CD4-positive, alpha-beta T cell treated with Interleukin-21 for 1 hour (primary cell): ENCODE data around the gene CELF6.

ENCODE experiments used
- DNase-seq: peaks from one replicate; pipeline ENCODE4 v3.0.0-alpha.2; 2020

The CELF6 gene

DNA sequence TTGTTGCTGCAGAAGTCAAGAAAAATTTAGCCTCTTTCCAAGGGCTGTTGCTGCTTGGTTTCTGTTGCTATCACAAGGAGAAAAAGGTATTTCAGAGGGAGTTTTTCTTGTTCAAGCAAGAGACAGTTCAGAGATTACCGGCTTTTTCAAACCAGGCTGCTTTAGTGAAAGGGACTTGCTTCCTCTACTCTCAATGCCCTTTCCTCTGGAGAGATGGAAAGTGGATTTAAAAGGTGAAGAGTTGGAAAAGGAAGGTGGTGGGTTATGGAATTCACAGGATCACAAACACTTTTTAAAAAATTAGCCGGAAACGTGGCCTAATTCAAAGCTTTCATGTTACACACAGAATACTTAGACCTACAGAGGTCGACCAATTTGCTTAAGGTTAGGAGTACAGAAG, 48.7 kb downstream of the CELF6 start:
- DNase-seq = no peak

DNA sequence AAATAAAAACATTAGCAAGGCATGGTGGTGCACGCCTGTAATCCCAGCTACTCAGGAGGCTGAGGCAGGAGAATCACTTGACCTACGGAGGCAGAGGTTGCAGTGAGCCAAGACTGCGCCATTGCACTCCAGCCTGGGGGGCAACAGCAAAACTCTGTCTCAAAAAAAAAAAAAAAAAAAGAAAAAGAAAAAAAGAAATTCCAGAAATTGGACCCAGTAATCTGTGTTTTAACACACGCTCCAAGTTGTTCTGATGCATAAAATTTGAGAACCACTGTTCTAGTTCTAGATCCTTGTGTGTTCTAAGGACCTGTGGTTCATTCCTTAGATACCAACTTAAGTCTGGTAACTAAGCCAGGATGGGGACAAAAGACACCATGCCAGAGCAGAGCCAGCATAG, 50.2 kb downstream of the CELF6 start:
- DNase-seq = no peak

DNA sequence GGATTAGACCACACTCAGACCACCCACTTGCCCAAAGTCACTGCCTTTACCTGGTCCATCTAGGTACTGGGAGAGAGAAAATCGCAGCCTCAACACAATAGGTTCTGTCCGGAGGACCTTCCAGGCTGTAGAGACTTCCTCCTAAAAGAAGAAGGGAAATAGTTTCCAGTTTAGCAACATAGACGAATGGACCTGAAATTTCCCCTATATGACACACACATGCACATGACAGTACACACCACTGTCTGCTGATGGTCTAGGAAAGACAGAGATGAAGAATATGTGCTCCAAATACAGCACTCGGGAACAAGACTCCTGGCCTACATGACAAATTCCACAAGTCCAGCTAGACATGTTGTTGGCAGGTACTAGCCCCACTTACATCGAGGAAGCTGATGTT, 54.9 kb downstream of the CELF6 start:
- no peak for DNase-seq

DNA sequence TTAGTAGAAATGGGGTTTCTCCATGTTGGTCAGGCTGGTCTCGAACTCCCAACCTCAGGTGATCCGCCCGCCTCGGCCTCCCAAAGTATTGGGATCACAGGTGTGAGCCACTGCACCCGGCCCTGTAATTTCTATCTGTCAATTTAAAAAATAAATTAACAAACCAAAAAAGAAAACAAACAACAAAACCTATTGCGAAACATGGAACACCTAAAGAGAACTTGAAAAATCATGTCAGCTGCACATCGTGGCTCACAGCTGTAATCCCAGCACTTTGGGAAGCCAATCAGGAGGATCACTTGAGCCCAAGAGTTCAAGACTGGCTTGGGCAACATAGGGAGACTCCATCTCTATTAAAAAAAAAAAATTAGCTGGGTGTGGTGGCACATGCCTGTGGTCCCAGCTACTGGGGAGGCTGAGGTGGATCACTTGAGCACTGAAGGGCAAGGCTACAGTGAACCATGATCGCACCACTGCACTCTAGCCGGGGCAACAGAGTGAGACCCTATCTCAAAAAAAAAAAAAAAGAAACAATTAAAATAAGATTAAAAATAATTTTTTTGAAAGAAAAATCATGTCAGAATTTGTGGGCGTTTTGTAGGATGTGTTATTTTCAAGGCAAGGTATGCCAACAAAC, 67.2 kb downstream of the CELF6 start:
- DNase-seq = no peak

DNA sequence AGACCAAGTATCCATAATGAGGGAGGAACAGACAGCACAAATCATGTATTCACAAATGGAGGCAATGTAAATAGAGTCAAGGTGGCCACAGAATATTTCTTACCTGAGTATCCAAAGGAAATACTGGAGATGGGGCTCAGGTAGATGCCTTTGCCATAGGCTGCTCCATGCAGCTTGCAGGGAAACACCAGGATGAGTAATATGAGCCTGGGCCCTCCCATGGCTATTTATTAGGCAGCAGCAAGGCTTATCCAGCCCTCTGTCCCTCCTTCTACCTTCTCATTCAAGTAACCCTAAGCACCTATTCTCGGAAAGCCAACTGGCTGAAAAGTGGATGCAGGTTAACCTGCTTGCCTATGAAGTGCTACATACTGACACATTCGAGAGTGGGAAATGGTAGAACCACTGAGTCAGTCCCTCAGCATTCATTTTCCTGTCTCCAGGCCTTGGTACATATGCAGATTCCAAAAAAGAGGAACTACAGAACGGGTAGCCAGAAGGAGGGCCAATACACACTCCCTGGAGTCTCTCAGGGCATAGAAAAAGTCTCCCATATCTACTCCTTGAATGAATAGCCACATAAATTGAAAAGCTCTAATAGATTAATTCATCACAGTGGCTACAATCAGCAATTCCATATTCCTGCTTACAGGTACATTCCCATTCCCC, 70.7 kb downstream of the CELF6 start:
- no peak for DNase-seq

DNA sequence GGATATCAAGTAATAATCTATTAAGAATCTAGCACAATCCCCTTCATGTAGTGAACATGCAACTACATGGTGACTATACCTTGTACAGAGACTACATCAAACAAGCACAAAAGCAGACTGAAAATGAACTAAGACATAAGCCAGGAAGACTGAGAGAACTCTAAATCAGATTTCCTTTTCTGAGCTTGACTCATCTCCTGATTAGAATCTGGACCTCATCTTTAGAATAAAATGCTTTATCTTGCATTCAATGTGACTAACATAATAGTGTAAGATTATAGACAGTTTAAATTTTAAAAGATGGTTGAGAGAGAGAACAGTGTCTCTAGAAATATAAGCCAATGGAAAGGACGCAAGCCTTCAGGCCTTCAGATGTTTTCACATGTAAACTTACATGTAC, 71.4 kb downstream of the CELF6 start:
- DNase-seq = no peak

DNA sequence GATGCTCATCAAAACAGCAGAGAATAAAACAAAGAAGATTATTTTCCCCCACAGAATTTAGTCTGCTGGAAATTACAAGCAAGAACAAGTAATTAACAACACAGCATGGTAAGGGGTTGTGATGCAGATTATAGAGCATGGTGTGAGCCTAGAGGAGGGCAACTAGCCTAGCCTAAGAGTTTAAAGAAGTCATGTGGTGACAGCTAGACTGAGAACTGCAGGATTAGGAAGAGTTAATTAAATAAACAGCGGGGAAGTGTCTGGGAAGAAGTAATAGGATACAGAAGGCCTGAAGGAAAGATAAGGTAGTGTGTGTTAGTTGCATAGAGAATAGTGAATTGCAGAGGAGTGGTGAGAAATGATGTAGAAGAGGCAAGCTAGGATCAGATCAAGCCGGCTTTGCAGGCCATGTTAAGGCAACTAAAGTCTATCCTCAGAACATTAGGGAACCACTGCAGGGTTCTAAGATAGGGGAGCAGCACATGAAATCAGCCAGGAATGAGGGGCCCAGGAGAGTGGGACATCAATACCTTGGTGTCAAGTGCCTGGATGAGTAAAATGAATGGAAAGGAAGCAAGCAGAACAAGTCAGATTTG, 77.1 kb downstream of the CELF6 start:
- DNase-seq = no peak

DNA sequence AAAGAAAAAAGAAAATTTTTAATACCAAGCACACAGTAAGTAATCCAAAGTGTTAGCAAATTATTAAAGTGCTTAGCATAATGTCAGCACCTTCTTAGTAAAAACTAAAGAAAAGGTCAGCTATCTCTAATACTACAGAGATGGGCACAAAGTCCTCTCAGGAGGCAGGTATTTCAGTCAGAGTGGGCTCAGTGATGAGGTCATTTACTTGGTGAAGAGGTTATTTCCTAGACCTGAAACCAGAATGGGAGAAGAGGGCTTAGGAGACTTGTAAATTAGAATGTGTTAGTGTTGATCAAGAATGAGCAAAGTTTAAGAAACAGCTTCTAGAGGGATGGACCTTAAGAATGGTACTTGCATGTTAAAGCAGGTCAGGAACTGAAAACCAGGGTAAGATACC, 80.3 kb downstream of the CELF6 start:
- DNase-seq = no peak

DNA sequence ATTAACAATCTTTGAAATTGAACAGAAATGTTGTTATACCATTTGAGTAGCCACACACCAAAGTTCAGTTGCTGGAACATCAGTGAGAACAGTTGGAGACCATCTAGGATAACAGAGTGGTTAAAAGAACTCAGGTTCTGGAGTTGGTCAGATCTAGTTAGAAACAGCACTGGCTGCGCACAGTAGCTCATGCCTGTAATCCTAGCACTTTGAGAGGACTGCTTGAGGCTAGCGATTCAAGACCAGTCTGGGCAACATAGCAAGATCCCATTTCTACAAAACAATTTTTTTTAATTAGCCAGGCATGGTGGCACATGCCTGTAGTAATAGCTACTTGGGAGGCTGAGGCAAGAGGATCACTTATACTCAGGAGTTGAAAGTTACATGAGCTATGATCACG, 81.4 kb downstream of the CELF6 start:
- DNase-seq = no peak

DNA sequence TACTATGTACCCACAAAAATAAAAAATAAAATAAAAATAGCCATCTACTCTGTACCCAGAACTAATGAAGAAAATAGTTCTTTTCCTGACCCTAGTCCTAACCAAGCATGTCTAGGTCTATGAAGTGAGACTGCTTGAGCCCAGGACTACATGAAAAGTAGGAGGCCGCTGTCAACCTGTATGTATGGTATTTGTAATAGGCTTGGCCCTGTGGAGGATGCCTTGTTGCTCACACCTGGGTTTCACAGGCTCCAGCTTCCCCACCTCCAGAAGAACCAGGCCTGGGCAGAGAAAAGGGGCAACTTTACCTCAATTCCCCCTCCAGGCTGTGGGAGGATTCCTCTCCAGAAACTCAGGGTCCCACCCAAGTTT, 82.1 kb downstream of the CELF6 start:
- no peak for DNase-seq

DNA sequence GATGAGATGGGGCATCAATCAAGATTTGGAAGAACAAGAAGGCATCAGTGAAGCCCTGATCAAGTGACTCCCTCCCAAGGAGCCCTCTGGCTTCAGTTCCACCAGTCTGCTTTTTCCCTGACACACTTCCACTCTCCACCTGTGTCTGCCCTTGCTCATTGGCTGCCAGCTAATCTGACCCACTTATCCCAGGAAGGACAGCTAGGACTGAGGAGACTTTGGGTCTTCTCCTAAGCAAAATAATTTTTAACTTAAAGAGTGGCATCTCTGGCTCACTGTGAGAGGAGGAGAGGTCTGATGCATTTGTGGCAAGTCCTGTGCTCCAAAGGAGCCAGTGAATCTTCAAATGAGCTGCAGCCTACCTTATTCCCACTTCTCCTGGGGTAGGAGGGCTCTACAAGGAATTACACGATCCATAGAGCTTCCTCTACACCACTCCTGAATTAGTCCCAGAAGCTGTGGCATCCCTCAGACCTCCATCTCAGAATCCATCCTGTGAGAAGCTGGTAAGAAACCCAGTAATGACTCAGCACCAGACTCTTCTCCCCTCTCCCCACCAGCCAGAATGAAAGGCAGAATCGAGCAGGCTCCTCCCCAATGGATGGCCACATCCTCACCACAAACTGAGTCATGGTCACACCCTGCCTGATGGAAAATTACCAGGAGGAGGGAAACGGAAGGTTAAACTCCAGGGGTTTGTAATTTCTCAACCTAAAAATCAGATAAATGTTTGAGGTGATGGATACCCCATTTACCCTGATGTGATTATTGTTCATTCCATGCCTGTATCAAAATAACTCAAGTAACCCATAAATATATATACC, 82.7 kb downstream of the CELF6 start:
- peak; percentile 44 for DNase-seq

DNA sequence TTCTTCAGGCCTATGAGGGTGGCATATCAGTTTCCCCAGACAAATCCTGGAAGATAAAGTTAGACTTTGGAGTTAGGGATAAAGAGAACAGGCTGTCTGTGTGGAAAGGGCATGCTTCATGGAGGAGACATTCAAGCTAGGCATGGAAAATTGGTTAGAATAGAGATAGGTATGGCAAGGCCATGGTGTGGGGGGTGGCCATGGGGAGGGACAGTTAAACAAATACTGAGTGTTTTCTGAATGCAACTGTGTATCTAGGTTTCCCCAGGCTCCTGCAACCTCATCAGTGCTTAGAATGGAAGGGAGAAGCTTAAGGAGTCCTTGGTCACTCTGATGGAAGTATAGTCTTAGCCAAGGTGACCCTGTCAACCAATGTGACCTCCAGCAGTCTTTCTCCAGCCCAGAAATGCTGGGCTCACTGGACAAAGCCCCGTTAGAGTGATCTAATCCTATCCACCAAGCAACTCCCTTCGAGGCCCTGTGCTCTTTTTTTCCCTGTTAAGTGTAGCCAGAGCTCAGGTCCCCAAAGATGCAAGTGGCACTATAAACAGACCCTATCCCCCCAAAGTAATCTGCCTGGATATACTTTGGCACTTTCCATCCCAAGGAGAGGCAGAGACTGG, 83.5 kb downstream of the CELF6 start:
- DNase-seq = no peak

DNA sequence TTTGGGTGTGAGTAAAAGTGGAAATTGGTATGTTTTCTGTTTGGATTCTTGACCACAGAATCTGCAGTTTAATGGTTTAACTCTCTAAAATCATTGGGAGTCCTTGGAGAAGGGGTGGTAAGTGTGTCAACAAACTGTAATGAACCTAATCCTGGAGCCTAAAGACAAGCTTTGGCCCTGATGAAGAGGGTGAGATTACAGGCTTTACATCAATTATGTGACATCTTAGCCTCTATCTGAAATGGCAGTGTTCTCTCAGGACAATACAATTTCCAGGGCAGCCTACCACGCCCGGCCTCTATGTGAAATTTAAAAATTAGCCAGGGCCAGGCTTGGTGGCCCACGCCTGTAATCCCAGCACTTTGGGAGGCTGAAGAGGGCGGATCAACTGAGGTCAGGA, 84.7 kb downstream of the CELF6 start:
- DNase-seq = no peak
